Fibroblast of skin of back (primary cell): ENCODE measurements around the gene ZBTB17.

ENCODE experiments used
- DNase-seq: peaks from one replicate; pipeline ENCODE4 v3.0.0-alpha.2; 2013

Gene ZBTB17

GRCh38 chr1:15946571-15947381, 29.1 kb downstream of the ZBTB17 start:
- no peak for DNase-seq

GRCh38 chr1:15945832-15946448, 30.0 kb downstream of the ZBTB17 start:
- no peak for DNase-seq

- DNase-seq, result no peak
These were observed 30.7 kb downstream of the ZBTB17 start for GRCh38 chr1:15945011-15945831.

GRCh38 chr1:15944308-15945010, 31.4 kb downstream of the ZBTB17 start:
- DNase-seq, result no peak

- DNase-seq, result no peak
These were observed 32.0 kb downstream of the ZBTB17 start for GRCh38 chr1:15943992-15944307.

- DNase-seq, result no peak
These were observed 32.4 kb downstream of the ZBTB17 start for GRCh38 chr1:15943328-15943991.

GRCh38 chr1:15942661-15943327, 33.1 kb downstream of the ZBTB17 start:
- no peak for DNase-seq

- DNase-seq, result no peak
These were observed 33.8 kb downstream of the ZBTB17 start for GRCh38 chr1:15941899-15942660.

- DNase-seq, result no peak
These were observed 34.7 kb downstream of the ZBTB17 start for GRCh38 chr1:15941044-15941840.

- no peak for DNase-seq
These were observed 35.5 kb downstream of the ZBTB17 start for GRCh38 chr1:15940110-15941043.

- DNase-seq, result no peak
These were observed 36.5 kb downstream of the ZBTB17 start for GRCh38 chr1:15939181-15940109.

- no peak for DNase-seq
These were observed 37.2 kb downstream of the ZBTB17 start for GRCh38 chr1:15938628-15939161.

GRCh38 chr1:15937706-15938168, 38.2 kb downstream of the ZBTB17 start:
- DNase-seq, result peak; percentile 70

GRCh38 chr1:15937146-15937545, 38.8 kb downstream of the ZBTB17 start:
- no peak for DNase-seq

- no peak for DNase-seq
These were observed 39.9 kb downstream of the ZBTB17 start for GRCh38 chr1:15936025-15936424.

GRCh38 chr1:15935056-15935950, 40.6 kb downstream of the ZBTB17 start:
- DNase-seq, result no peak
